NCI-H748 (cell line): ENCODE results near the gene OR2AT4.
"Not testable (repeated sequence)": the region's sequence is repeated elsewhere in the genome, so short reads cannot be mapped to it uniquely, and the experiment has no call there.

ENCODE experiments used
- DNase-seq: peaks from one replicate; lab custom pipeline; 2025; ENCODE audit not compliant: unreplicated experiment; lab: John Stamatoyannopoulos, UW

OR2AT4 gene

GRCh38 chr11:75068993-75069392, 27.7 kb downstream of the OR2AT4 start:
- DNase-seq: no peak

GRCh38 chr11:75068559-75068958, 28.1 kb downstream of the OR2AT4 start:
- no peak for DNase-seq

DNA sequence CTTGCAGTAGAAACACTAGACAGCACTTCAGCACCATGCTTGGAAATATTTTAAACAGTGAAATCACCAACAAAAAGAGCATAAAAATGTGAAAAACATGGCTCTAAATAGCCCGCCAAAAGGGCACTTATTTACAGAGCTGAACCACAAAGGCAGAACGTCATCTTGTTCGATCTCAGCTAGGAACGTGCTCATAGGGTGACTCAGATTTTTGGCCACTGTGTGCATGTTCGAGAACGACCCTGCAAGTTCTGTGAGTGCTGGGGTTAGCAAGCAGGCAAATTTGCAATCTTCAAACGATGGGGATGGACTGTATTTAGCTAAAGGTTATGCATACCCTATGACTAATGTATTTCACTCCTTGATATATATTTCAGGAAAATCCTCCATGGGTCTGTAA, 30.6 kb downstream of the OR2AT4 start:
- DNase-seq: no peak

DNA sequence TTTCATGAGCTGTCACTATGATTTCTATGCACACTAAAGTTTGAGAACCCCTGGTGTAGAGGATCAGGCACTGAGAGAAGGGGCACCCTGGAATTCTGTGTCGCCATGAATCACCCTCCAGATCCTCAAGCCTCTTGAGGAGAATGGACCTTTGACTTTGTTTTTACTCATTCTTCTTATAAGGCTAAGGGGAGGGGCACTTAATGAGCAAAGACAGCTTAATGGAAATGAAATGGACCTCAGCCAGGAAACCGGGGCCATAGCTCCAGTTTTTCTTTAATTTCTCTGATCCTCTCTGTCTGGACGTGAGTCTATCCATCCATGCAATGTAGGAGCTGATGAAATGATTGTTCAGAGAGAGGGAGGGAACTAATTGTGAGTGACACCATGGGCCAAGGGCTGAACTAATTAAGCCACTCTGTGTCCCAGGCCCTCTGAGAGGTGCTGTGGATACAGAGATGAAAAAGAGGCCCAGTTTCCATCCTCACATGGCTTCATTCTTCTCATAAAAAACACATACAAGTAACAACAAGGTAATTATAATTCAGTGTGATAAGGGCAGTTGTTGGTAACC, 32.8 kb downstream of the OR2AT4 start:
- no peak for DNase-seq

DNA sequence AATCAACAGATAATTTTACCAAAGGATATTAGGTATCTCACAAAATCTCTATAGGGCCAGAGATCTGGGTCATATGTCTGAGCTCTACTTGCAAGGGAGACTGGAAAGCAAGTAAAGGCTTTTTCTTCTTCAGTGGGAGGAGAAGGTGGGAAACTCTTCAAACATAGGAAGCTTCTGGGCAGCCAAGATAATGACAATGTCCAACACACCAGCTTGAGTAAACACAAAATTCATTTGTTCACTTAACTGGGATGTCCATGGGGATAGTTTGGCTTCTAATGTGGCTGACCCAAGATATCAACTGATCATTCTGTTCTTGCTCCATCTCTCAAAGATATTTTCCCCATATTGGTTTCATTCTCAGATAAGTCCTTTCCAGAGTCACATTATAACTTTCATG, 37.4 kb downstream of the OR2AT4 start:
- DNase-seq: no peak

DNA sequence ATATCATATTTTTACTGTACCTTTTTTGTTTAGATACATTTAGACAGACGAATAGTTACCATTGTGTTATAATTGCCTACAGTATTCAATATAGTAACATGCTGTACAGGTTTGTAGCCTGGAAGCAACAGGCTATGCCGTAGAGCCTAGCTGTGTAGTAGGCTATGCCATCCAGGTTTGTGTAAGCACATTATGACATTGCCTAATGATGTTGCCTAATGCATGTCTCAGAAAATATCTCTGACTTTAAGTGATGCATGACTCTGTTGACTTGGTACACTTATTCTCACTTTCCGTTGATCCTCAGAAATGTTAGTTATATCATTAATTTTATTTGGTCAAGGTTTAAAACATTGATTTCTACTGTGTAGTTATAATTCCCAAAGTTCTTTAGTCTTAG, 39.9 kb downstream of the OR2AT4 start:
- DNase-seq: no peak

GRCh38 chr11:75055511-75055910, 41.2 kb downstream of the OR2AT4 start:
- no peak for DNase-seq

DNA sequence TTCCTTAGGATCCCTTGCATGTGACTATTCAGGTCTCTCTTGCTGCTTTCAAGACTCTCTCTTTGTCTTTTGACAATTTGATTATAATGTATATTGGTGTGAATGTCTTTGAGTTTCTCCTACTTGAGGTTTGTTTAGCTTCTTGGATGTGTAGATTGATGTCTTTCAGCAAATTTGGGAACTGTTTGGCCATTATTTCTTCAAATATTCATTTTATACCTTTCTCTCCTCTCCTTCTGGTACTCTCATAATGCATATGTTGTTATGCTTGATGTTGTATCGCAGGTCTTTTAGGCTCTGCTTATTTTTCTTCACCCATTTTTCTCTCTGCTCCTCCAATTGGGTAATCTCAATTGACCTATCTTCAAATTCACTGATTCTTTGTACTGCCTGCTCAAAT, 44.2 kb downstream of the OR2AT4 start:
- no peak for DNase-seq

- no peak for DNase-seq
Measured at GRCh38 chr11:75051043-75051442, 45.6 kb downstream of the OR2AT4 start.

DNA sequence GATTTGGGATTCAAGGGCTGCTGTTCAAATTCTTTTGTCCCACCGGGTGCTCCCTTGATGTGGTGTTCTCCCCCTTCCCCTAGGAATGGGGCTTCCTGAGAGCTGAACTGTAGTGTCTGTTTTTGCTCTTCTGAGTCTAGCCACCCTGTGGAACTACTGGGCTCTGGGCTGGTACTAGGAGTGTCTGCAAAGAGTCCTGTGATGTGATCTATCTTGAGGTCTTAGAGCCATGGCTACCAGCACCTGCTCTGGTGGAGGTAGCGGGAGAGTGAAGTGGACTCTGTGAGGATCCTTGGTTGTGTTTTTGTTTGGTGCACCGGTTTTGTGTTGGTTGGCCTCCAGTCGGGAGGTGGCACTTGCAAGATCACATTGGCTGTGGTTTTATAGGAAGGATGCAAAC, 46.2 kb downstream of the OR2AT4 start:
- no peak for DNase-seq

- DNase-seq: not testable (repeated sequence)
Measured at GRCh38 chr11:75049501-75050266, 47.0 kb downstream of the OR2AT4 start.

DNA sequence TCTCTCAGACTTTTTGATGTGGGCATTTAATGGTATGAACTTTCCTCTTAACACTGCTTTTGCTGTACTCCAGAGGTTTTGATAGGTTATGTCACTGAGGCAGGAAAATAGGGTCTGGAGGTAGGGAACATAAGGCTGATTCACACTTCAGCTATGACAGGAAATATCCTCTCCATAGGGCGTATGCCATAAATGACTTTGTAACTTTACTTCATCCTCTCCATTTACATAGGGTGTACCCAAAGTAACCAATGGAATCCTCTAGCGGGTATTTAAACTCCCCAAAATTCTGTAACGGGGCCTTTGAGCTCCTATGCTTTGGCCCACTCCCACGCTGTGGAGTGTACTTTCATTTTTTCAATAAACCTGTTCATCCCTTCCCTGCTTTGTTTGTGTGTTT, 49.5 kb downstream of the OR2AT4 start:
- DNase-seq: no peak

- DNase-seq: not testable (repeated sequence)
Measured at GRCh38 chr11:75046668-75047067, 50.0 kb downstream of the OR2AT4 start.

DNA sequence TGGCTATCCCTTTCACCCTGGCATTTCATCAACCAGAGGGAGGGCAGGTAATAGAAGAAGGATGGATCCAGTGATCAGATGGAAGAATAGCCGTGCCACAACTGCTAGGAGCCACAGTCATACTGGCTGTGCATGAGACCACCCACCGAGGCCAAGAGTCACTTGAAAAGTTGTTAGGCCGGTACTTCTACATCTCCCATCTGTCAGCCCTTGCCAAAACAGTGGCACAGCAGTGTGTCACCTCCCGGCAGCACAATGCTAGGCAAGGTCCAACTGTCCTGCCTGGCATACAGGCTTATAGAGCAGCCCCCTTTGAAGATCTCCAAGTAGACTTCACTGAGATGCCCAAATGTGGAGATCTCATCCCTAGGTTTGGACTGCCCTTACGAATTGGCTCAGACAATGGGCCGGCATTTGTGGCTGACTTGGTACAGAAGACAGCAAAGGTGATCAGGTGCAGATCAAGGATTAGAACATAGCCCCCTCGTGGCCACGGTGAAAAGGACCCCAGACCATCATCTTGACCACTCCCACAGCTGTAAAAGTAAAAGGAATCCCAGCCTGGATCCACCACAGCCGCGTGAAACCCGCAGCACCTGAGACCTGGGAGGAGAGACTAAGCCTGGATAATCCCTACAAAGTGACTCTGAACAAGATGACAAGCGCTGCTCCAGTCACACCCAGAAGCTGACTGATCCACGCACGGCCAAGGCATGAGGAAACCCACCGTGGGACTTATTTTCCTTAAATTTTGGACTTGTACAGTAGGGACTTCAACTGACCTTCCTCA, 52.1 kb downstream of the OR2AT4 start:
- DNase-seq: not testable (repeated sequence)

DNA sequence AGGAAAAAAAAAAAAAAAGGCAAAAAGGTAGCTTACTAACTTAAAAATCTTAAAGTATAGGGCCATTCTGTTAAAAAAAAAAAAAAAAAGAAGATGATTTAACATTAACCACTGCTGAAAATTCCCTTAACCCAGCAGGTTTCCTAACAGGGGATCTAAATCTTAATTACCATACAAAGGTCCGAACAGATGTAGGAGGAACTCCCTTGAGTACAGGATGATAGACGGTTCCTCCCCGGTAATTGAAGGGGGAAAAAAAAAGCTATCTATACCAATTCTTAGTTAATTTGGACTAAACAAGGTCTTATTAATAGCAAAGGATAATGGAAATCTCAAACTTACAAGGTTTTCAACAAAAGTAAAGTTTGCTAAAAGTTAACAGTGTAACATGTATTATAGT, 54.9 kb downstream of the OR2AT4 start:
- DNase-seq: not testable (repeated sequence)

DNA sequence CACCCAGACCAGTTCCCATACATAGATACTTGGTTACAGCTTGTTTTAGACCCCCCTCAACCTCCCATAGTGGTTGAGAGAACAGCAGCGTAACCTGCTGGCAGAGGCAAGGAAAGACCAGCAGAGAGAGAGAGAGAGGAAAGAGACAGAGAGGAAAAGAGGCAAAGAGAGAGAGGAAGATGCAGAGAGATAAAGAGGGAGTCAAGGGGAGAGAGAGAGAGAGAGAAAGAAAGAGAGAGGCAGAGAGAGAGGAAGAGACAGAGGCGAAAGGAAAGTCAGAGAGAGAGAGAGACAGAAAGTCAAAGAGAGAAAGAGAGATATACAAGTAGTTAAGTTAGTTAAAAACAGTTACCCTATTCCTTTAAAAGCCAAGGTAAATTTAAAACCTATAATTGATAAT, 55.4 kb downstream of the OR2AT4 start:
- no peak for DNase-seq

DNA sequence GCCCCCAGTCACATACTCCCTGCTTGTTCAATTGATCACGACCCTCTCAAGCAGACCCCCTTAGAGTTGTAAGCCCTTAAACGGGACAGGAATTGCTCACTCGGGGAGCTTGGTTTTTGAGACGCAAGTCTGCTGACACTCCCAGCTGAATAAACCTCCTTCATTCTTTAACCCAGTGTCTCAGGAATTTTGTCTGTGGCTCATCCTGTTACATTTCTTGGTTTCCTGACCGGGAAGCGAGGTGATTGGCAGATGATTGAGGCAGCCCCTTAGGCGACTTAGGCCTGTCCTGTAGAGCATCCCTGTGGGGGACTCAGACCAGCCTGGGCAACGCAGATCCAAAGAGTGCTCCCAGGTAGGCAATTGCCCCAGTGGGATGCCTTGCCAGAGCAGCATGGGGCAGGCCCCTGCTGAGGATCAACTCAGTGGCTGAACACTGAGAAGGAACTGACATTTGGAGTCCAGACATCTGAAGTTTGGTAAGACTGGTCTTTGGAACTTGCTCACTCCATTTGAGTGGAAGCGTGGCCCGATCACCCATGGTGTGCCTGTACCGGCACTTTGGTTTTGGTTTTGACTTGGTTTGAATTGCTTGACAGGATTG, 56.4 kb downstream of the OR2AT4 start:
- DNase-seq: no peak

GRCh38 chr11:75035911-75036565, 60.6 kb downstream of the OR2AT4 start:
- DNase-seq: peak; percentile 9

GRCh38 chr11:75035256-75035655, 61.4 kb downstream of the OR2AT4 start:
- DNase-seq: no peak

GRCh38 chr11:75033916-75034315, 62.8 kb downstream of the OR2AT4 start:
- DNase-seq: no peak

DNA sequence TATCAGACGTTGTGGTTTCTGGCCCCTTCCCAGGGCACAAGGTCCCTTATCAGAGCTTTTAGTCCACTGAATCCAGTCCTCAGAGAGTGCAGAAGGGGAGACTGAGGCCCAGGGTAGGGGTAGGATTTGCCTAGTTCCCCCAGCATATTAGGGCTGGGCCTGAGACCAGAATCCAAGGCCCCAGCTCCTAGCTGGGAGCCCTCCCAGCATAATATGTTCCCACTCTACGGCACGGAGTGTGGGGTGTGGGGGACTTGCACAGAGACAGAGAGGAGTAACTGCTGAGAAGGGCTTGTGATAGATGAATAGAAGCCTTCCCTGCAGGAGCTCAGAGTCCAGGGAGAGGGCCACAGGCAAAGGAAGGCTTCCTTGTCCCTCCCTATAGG, 64.1 kb downstream of the OR2AT4 start:
- no peak for DNase-seq
